ENCODE data around the gene MCEMP1. TPM values are rescaled to one million over a fixed set of nuclear protein-coding genes. Genes with fewer than 3 reads are reported as not detected.

Gene MCEMP1
- polyA plus RNA-seq, 1 donor from 2014 or later = not detected

- no peaks in the 10 kb centered on the region for H3K9me2 ChIP-seq (ENCODE audit: insufficient read depth, low read length)
- no peaks in the 10 kb centered on the region for H3K79me2 ChIP-seq (replicated peaks; ENCODE audit: insufficient read depth, low read length)
- H3K27ac ChIP-seq (ENCODE audit: low read length) = no peak overlapping the region
- no peak overlapping the region for H3K4me3 ChIP-seq (ENCODE audit: low read length)
- no peaks in the 10 kb centered on the region for H3F3A ChIP-seq (ENCODE audit: insufficient read depth, low read length, poor library complexity, severe bottlenecking)
- H3K36me3 ChIP-seq (ENCODE audit: insufficient read depth, low read length) = no peaks in the 10 kb centered on the region
- no peaks in the 10 kb centered on the region for H3K9me3 ChIP-seq (ENCODE audit: low read length)
- TF ChIP-seq CTCF (IDR thresholded peaks at IDR 0.05; ENCODE audit: poor library complexity, severe bottlenecking) (no peak), POLR2AphosphoS5 (IDR thresholded peaks at IDR 0.05) (no peak), EZH2 (IDR thresholded peaks at IDR 0.05; ENCODE audit: borderline replicate concordance, insufficient read depth, low read length, poor library complexity, severe bottlenecking) (no peak), TAF1 (IDR thresholded peaks at IDR 0.05; ENCODE audit: low read depth) (no peak), RAD21 (conservative IDR thresholded peaks at IDR 0.05) (no peak), SMC3 (conservative IDR thresholded peaks at IDR 0.05; ENCODE audit: poor library complexity) (no peak), MXI1 (conservative IDR thresholded peaks at IDR 0.05; ENCODE audit: poor library complexity, severe bottlenecking) (no peak), EP300 (conservative IDR thresholded peaks at IDR 0.05; ENCODE audit: poor library complexity, severe bottlenecking) (no peak), REST (IDR thresholded peaks at IDR 0.05; ENCODE audit: borderline replicate concordance) (no peak)
- no peak overlapping the region for H3K9ac ChIP-seq (ENCODE audit: low read length)
- no peak overlapping the region for H2AFZ ChIP-seq (ENCODE audit: low read depth, low read length)
- H4K20me1 ChIP-seq (ENCODE audit: insufficient read depth) = no peaks in the 10 kb centered on the region
- H3K4me2 ChIP-seq (ENCODE audit: low read length) = no peak overlapping the region
- no peaks in the 10 kb centered on the region for H3K27me3 ChIP-seq (ENCODE audit: insufficient read depth, low read depth, low read length)
Observed at GRCh38 chr19:7645656-7646425, 31.0 kb upstream of the MCEMP1 start.

- H4K20me1 ChIP-seq (ENCODE audit: insufficient read depth) = no peaks in the 10 kb centered on the region
- H3K27ac ChIP-seq (ENCODE audit: low read length) = no peak overlapping the region
- no peaks in the 10 kb centered on the region for H3K79me2 ChIP-seq (replicated peaks; ENCODE audit: insufficient read depth, low read length)
- no peaks in the 10 kb centered on the region for H3F3A ChIP-seq (ENCODE audit: insufficient read depth, low read length, poor library complexity, severe bottlenecking)
- H3K9me2 ChIP-seq (ENCODE audit: insufficient read depth, low read length) = no peaks in the 10 kb centered on the region
- no peak overlapping the region for H3K9ac ChIP-seq (ENCODE audit: low read length)
- H3K4me3 ChIP-seq (ENCODE audit: low read length) = no peak overlapping the region
- no peaks in the 10 kb centered on the region for H3K9me3 ChIP-seq (ENCODE audit: low read length)
- peaks cover 3% of the 10 kb centered on the region for H3K27me3 ChIP-seq (ENCODE audit: insufficient read depth, low read depth, low read length)
- no peak for TF ChIP-seq MXI1 (conservative IDR thresholded peaks at IDR 0.05; ENCODE audit: poor library complexity, severe bottlenecking)
- no peak for TF ChIP-seq POLR2AphosphoS5 (IDR thresholded peaks at IDR 0.05)
- no peak for TF ChIP-seq SMC3 (conservative IDR thresholded peaks at IDR 0.05; ENCODE audit: poor library complexity)
- TF ChIP-seq CTCF (IDR thresholded peaks at IDR 0.05; ENCODE audit: poor library complexity, severe bottlenecking) = no peak
- TF ChIP-seq TAF1 (IDR thresholded peaks at IDR 0.05; ENCODE audit: low read depth) = no peak
- no peak for TF ChIP-seq RAD21 (conservative IDR thresholded peaks at IDR 0.05)
- TF ChIP-seq EP300 (conservative IDR thresholded peaks at IDR 0.05; ENCODE audit: poor library complexity, severe bottlenecking) = no peak
- no peak for TF ChIP-seq REST (IDR thresholded peaks at IDR 0.05; ENCODE audit: borderline replicate concordance)
- no peak for TF ChIP-seq EZH2 (IDR thresholded peaks at IDR 0.05; ENCODE audit: borderline replicate concordance, insufficient read depth, low read length, poor library complexity, severe bottlenecking)
- no peaks in the 10 kb centered on the region for H3K36me3 ChIP-seq (ENCODE audit: insufficient read depth, low read length)
- H3K4me2 ChIP-seq (ENCODE audit: low read length) = no peak overlapping the region
- H2AFZ ChIP-seq (ENCODE audit: low read depth, low read length) = no peak overlapping the region
Observed at GRCh38 chr19:7646426-7646700, 30.5 kb upstream of the MCEMP1 start.
